Vagina (tissue), 2 donors: ENCODE results near the gene CRYBG1. TPM values are rescaled to one million over a fixed set of nuclear protein-coding genes. Genes with fewer than 3 reads are reported as not detected.

Source experiments
- DNase-seq, 2 donors: peaks; one replicate each; pipeline ENCODE4 v3.0.0-alpha.2; 2017; ENCODE audit errors: extremely low spot score in 2 of 2
- H3K27ac ChIP-seq: fragments of 200-600 bp; sonication (generic); one replicate; pipeline ENCODE4 v1.5.1; 2019
- H3K27me3 ChIP-seq: fragments of 200-600 bp; sonication (generic); one replicate; pipeline ENCODE4 v1.5.1; 2019
- H3K36me3 ChIP-seq, 2 donors: fragments of 200-600 bp; sonication (generic); one replicate each; pipeline ENCODE4 v1.5.1; 2017 to 2019
- H3K4me1 ChIP-seq: fragments of 200-600 bp; sonication (generic); one replicate; pipeline ENCODE4 v1.5.1; 2019
- H3K4me3 ChIP-seq, 2 donors: fragments of 200-600 bp; sonication (generic); 1 replicate in 1 of 2; 2 replicates in 1 of 2; pipeline ENCODE4 v1.5.1; 2016 to 2019
- H3K9me3 ChIP-seq: fragments of 200-600 bp; sonication (generic); one replicate; pipeline ENCODE4 v1.5.1; 2019
- CTCF ChIP-seq, 3 experiments: fragments of 450-650 bp in 2 of 3; fragments of 200-600 bp in 1 of 3; sonication (generic) in 1 of 3; IDR thresholded peaks; one replicate each; pipeline ENCODE4 v1.5.1; 2017 to 2019; ENCODE audit warnings: antibody characterized with exemption in 3 of 3, mild to moderate bottlenecking in 2 of 3, moderate library complexity in 2 of 3
- POLR2A ChIP-seq, 2 donors: fragments of 450-650 bp; IDR thresholded peaks; one replicate each; pipeline ENCODE4 v1.6.1; 2017; ENCODE audit warnings: antibody characterized with exemption in 2 of 2, mild to moderate bottlenecking in 2 of 2, moderate library complexity in 2 of 2
- POLR2AphosphoS5 ChIP-seq, 2 donors: sonication (generic); formaldehyde crosslinking; IDR thresholded peaks; one replicate each; pipeline ENCODE4 v1.9.0; 2017; ENCODE audit warnings: antibody characterized with exemption in 2 of 2, mild to moderate bottlenecking in 2 of 2, low read depth in 1 of 2; ENCODE audit not compliant: insufficient read depth in 1 of 2
- intact Hi-C: fragments of 100-400 bp; cut with DNase I; formaldehyde crosslinking; loops from one replicate; pipeline ENCODE4 v1.15.1; 2023
- total RNA-seq: library from RNA; depleted of rRNA; stranded (reverse); fragments of >200 nt; gene quantifications from one replicate; pipeline ENCODE4 v1.2.3, GENCODE V29; 2016

The CRYBG1 gene
- total RNA-seq, 1 donor from 2014 or later = 46.7 TPM

- Histone ChIP-seq H3K9me3 (no peaks in the 10 kb centered on the region), H3K4me3 (no peak overlapping the region), H3K27ac (no peak overlapping the region), H3K36me3 (no peaks in the 10 kb centered on the region), H3K27me3 (no peaks in the 10 kb centered on the region), H3K4me1 (peaks cover 22% of the 10 kb centered on the region)
- intact Hi-C loops = no loop called here
- no peak for DNase-seq
- no peak for TF ChIP-seq POLR2A (IDR thresholded peaks at IDR 0.05)
- no peak for TF ChIP-seq POLR2AphosphoS5 (IDR thresholded peaks at IDR 0.05; ENCODE audit: insufficient read depth in 1 of 2, low read depth in 1 of 2)
- TF ChIP-seq CTCF (IDR thresholded peaks at IDR 0.05) = no peak
These were observed 52.5 kb downstream of the CRYBG1 start for GRCh38 chr6:106413016-106413415.

- H3K27ac ChIP-seq = no peak overlapping the region
- intact Hi-C loops = no loop called here
These were observed 53.2 kb downstream of the CRYBG1 start for GRCh38 chr6:106413722-106414121.

GRCh38 chr6:106415921-106416320 lies 55.4 kb downstream of the CRYBG1 start:
- intact Hi-C loops = no loop called here
- no peak overlapping the region for H3K27ac ChIP-seq
- no peak for DNase-seq
- no peaks in the 10 kb centered on the region for H3K27me3 ChIP-seq
- TF ChIP-seq POLR2AphosphoS5 (IDR thresholded peaks at IDR 0.05; ENCODE audit: insufficient read depth in 1 of 2, low read depth in 1 of 2) = no peak
- no peak for TF ChIP-seq CTCF (IDR thresholded peaks at IDR 0.05)
- TF ChIP-seq POLR2A (IDR thresholded peaks at IDR 0.05) = no peak
- H3K36me3 ChIP-seq = no peaks in the 10 kb centered on the region
- H3K4me1 ChIP-seq = peaks cover 22% of the 10 kb centered on the region
- no peak overlapping the region for H3K4me3 ChIP-seq
- H3K9me3 ChIP-seq = no peaks in the 10 kb centered on the region

More at GRCh38 chr6:106413722-106414121, 53.2 kb downstream of the CRYBG1 start:
- DNase-seq = no peak
- peaks cover 22% of the 10 kb centered on the region for H3K4me1 ChIP-seq
- H3K27me3 ChIP-seq = no peaks in the 10 kb centered on the region
- TF ChIP-seq POLR2AphosphoS5 (IDR thresholded peaks at IDR 0.05; ENCODE audit: insufficient read depth in 1 of 2, low read depth in 1 of 2) = no peak
- no peak for TF ChIP-seq CTCF (IDR thresholded peaks at IDR 0.05)
- no peak for TF ChIP-seq POLR2A (IDR thresholded peaks at IDR 0.05)
- no peaks in the 10 kb centered on the region for H3K9me3 ChIP-seq
- no peak overlapping the region for H3K4me3 ChIP-seq
- no peaks in the 10 kb centered on the region for H3K36me3 ChIP-seq

DNA sequence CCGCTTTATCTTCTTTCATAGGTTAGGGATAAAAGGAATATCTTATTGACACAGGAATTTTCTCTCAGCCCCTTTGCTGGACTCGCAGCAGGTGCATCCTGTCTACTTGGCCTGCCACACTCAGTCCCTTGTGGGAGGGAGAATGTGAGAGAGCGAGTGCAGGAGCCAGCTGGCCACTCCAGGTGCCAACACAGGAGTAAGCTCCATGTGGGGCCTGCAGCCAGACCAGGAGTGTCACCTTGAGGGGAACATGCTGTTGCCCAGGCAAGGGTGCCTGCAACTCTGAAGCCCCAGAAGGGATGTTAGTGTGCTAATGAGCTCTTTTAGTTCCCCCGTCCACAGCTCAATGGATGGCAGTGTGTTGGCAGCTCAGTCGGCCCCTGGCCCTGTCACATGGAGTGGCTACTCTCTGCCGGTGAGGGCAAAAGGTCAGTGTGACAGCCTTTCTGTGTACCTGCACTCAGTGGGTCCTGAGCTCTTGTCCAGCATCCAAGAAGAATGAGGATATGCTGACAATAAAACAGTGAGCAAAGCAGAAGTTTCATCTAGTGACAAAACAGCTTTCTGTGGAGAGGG lies 57.1 kb downstream of the CRYBG1 start:
- no peaks in the 10 kb centered on the region for H3K36me3 ChIP-seq
- intact Hi-C loops = no loop called here

More for the DNA sequence above, 57.1 kb downstream of the CRYBG1 start:
- Histone ChIP-seq H3K27me3 (no peaks in the 10 kb centered on the region), H3K4me1 (peaks cover 21% of the 10 kb centered on the region), H3K27ac (no peak overlapping the region), H3K4me3 (no peak overlapping the region), H3K9me3 (no peaks in the 10 kb centered on the region)
- TF ChIP-seq POLR2AphosphoS5 (IDR thresholded peaks at IDR 0.05; ENCODE audit: insufficient read depth in 1 of 2, low read depth in 1 of 2) (no peak), POLR2A (IDR thresholded peaks at IDR 0.05) (no peak), CTCF (IDR thresholded peaks at IDR 0.05) (no peak)
- DNase-seq = no peak
